GM23338 (cell line): ENCODE data around the gene LIMA1.

ENCODE experiments used
- CREB1 ChIP-seq: fragments of 250-450 bp; sonication (Bioruptor Pico); IDR thresholded peaks from 2 replicates; pipeline ENCODE4 v1.5.0; 2020; ENCODE audit warnings: low read depth, mild to moderate bottlenecking, moderate library complexity
- CTCF ChIP-seq, 2 experiments: fragments of 200-600 bp in 1 of 2; sonication (generic) in 1 of 2; conservative IDR thresholded peaks; 2 replicates each; pipeline versions ENCODE4 v1.5.1 to v1.6.1; 2016 to 2017; ENCODE audit warnings: antibody characterized with exemption in 2 of 2, low read depth in 2 of 2, mild to moderate bottlenecking in 2 of 2, moderate library complexity in 1 of 2
- ETS1 ChIP-seq: IDR thresholded peaks from 2 replicates; pipeline ENCODE4 v1.6.1; 2016; ENCODE audit warnings: antibody characterized with exemption
- EZH2 ChIP-seq: fragments of 200-600 bp; sonication (generic); IDR thresholded peaks from one replicate; pipeline ENCODE4 v1.8.0; 2017; ENCODE audit warnings: antibody characterized with exemption, mild to moderate bottlenecking, low read depth; ENCODE audit not compliant: unreplicated experiment
- EZH2phosphoT487 ChIP-seq: fragments of 200-600 bp; sonication (generic); IDR thresholded peaks from one replicate; pipeline ENCODE4 v1.8.1; 2018; ENCODE audit warnings: antibody characterized with exemption; ENCODE audit not compliant: unreplicated experiment
- JUNB ChIP-seq: IDR thresholded peaks from one replicate; pipeline ENCODE4 v1.6.1; 2016; ENCODE audit warnings: antibody characterized with exemption; ENCODE audit not compliant: unreplicated experiment
- NANOG ChIP-seq: IDR thresholded peaks from 2 replicates; pipeline ENCODE4 v1.6.1; 2016; ENCODE audit warnings: antibody characterized with exemption, borderline replicate concordance
- POLR2AphosphoS5 ChIP-seq: IDR thresholded peaks from 2 replicates; pipeline ENCODE4 v1.6.1; 2016; ENCODE audit warnings: antibody characterized with exemption, low read depth
- REST ChIP-seq: IDR thresholded peaks from one replicate; pipeline ENCODE4 v1.6.1; 2018; ENCODE audit warnings: antibody characterized with exemption; ENCODE audit not compliant: unreplicated experiment
- STAT1 ChIP-seq: IDR thresholded peaks from one replicate; pipeline ENCODE4 v1.6.1; 2016; ENCODE audit warnings: antibody characterized with exemption; ENCODE audit not compliant: unreplicated experiment
- ZNF114 ChIP-seq: fragments of 250-450 bp; sonication (Bioruptor Pico); IDR thresholded peaks from 2 replicates; pipeline ENCODE4 v1.5.0; 2020; ENCODE audit warnings: mild to moderate bottlenecking, moderate library complexity
- ZNF331 ChIP-seq: fragments of 250-450 bp; sonication (Bioruptor Pico); IDR thresholded peaks from 2 replicates; pipeline ENCODE4 v1.5.0; 2020; ENCODE audit warnings: low read depth, mild to moderate bottlenecking, moderate library complexity

- TF ChIP-seq CTCF (conservative IDR thresholded peaks at IDR 0.05; ENCODE audit: low read depth in 2 of 2) (no peak), EZH2 (no peak), REST (no peak), STAT1 (no peak), EZH2phosphoT487 (no peak), POLR2AphosphoS5 (no peak; the same call in 1 of the 2 replicates), ETS1 (no peak), NANOG (no peak), CREB1 (CRISPR knock-in tag) (no peak), ZNF114 (no peak), JUNB (no peak), ZNF331 (CRISPR knock-in tag) (no peak)
Measured at GRCh38 chr12:50166799-50167048, 116.6 kb downstream of the LIMA1 start.
